HCT116 (cell line): Measurements from ENCODE around the gene HPS5. TPM values are rescaled to one million over a fixed set of nuclear protein-coding genes. Genes with fewer than 3 reads are reported as not detected.
"Not testable (repeated sequence)": the region's sequence is repeated elsewhere in the genome, so short reads cannot be mapped to it uniquely, and the experiment has no call there.

Source experiments
- ATAC-seq: fragments of 200-7000 bp; cut with Tn5 transposase; 2 replicates; pipeline ENCODE4 v1.9.1; 2020; ENCODE audit warnings: mild to moderate bottlenecking, moderate library complexity
- BruUV-seq: library from RNA; stranded (reverse); fragments of 400-500 nt; replicated peaks from 2 replicates; lab custom pipeline; 2021; lab: Mats Ljungman, UMichigan
- CTCF ChIA-PET: fragments of 300-600 bp; sonication (Branson Sonifier 250); formaldehyde crosslinking; loops from one replicate; lab custom pipeline; 2021; ENCODE audit warnings: antibody characterized with exemption; lab: Charles Lee
- POLR2A ChIA-PET: fragments of 300-600, 350-600 bp; sonication (Branson Sonifier 250); formaldehyde crosslinking; loops from one replicate; lab custom pipeline; 2021; ENCODE audit warnings: antibody characterized with exemption; lab: Charles Lee
- RAD21 ChIA-PET, 2 experiments: fragments of 300-600 bp; sonication (Branson Sonifier 250); formaldehyde crosslinking; loops; one replicate each; lab custom pipeline; 2023; ENCODE audit warnings: low total read pairs in 2 of 2; ENCODE audit not compliant: uncharacterized antibody in 2 of 2, unreplicated experiment in 2 of 2, low non-redundant PET in 1 of 2; lab: Charles Lee
- DNase-seq: peaks from one replicate; pipeline ENCODE4 v3.0.0-alpha.2; 2010; ENCODE audit warnings: low read depth, low spot score
- H2AFZ ChIP-seq: fragments of 200-600 bp; shearing (Covaris generic), sonication (generic); 2 replicates; pipeline ENCODE4 v1.6.1; 2017; ENCODE audit warnings: low read depth, mixed run types, mixed read lengths, antibody characterized with exemption, low read length; ENCODE audit not compliant: poor library complexity, severe bottlenecking
- H3K27ac ChIP-seq: 2 replicates; pipeline ENCODE4 v1.5.1; 2012; ENCODE audit warnings: low read depth, low read length
- H3K27me3 ChIP-seq: fragments of 200-600 bp; sonication (generic); 2 replicates; pipeline ENCODE4 v1.6.1; 2016; ENCODE audit warnings: mixed run types, low read length, mixed read lengths; ENCODE audit not compliant: insufficient read depth
- H3K36me3 ChIP-seq, 2 experiments: fragments of 200-500 bp in 1 of 2; fragments of 200-600 bp in 1 of 2; sonication (Bioruptor generic) in 1 of 2; sonication (generic) in 1 of 2; 2 replicates each; pipeline versions ENCODE4 v1.5.1 to v1.6.1; 2014 to 2016; ENCODE audit warnings: low read length in 2 of 2, inconsistent platforms in 1 of 2, mixed read lengths in 1 of 2, mixed run types in 1 of 2; ENCODE audit not compliant: insufficient read depth in 2 of 2, control insufficient read depth in 1 of 2
- H3K4me1 ChIP-seq, 2 experiments: fragments of 200-600 bp in 1 of 2; sonication (generic) in 1 of 2; 2 replicates each; pipeline versions ENCODE4 v1.5.1 to v1.6.1; 2012 to 2017; ENCODE audit warnings: low read length in 2 of 2, inconsistent platforms in 1 of 2, mild to moderate bottlenecking in 1 of 2, mixed read lengths in 1 of 2, mixed run types in 1 of 2, moderate library complexity in 1 of 2; ENCODE audit not compliant: insufficient read depth in 2 of 2, control insufficient read depth in 1 of 2
- H3K4me2 ChIP-seq: fragments of 200-600 bp; sonication (generic); 2 replicates; pipeline ENCODE4 v1.6.1; 2017; ENCODE audit warnings: mixed run types, low read length, mixed read lengths
- H3K4me3 ChIP-seq, 2 experiments: fragments of 200-600 bp in 1 of 2; sonication (generic) in 1 of 2; replicated peaks in 1 of 2; 2 replicates each; pipeline ENCODE4 v1.5.1; 2011 to 2016; ENCODE audit warnings: low read length in 2 of 2, control low read depth in 1 of 2, low read depth in 1 of 2, mild to moderate bottlenecking in 1 of 2, mixed read lengths in 1 of 2, mixed run types in 1 of 2
- H3K79me2 ChIP-seq: fragments of 200-600 bp; sonication (generic); 2 replicates; pipeline ENCODE4 v1.6.1; 2017; ENCODE audit warnings: mild to moderate bottlenecking, mixed run types, low read length, moderate library complexity, mixed read lengths; ENCODE audit not compliant: insufficient read depth
- H3K9ac ChIP-seq: fragments of 200-600 bp; sonication (generic); 2 replicates; pipeline ENCODE4 v1.6.1; 2016; ENCODE audit warnings: low read length, mixed read lengths
- H3K9me2 ChIP-seq: fragments of 200-600 bp; sonication (generic), shearing (Covaris generic); 2 replicates; pipeline ENCODE4 v1.6.1; 2017; ENCODE audit warnings: mixed run types, mild to moderate bottlenecking, moderate library complexity; ENCODE audit not compliant: insufficient read depth
- H3K9me3 ChIP-seq, 2 experiments: fragments of 200-500 bp in 1 of 2; fragments of 200-600 bp in 1 of 2; sonication (Bioruptor generic) in 1 of 2; sonication (generic) in 1 of 2; 2 replicates each; pipeline ENCODE4 v1.6.1; 2014 to 2017; ENCODE audit warnings: low read length in 2 of 2, mixed read lengths in 2 of 2, inconsistent platforms in 1 of 2, low read depth in 1 of 2, mild to moderate bottlenecking in 1 of 2, mixed run types in 1 of 2, moderate library complexity in 1 of 2; ENCODE audit not compliant: control insufficient read depth in 1 of 2, insufficient read depth in 1 of 2
- H4K20me1 ChIP-seq: fragments of 200-600 bp; sonication (generic), shearing (Covaris generic); 2 replicates; pipeline ENCODE4 v1.6.1; 2017; ENCODE audit warnings: mixed run types, mild to moderate bottlenecking, moderate library complexity; ENCODE audit not compliant: insufficient read depth
- RAD21 ChIP-seq: IDR thresholded peaks from 2 replicates; pipeline ENCODE4 v1.6.1; 2012; ENCODE audit warnings: low read depth, mild to moderate bottlenecking
- intact Hi-C: fragments of 100-400 bp; cut with micrococcal nuclease; formaldehyde crosslinking; loops from 2 replicates; pipeline ENCODE4 v1.10.0; 2022
- total RNA-seq: library from RNA; stranded (reverse); gene quantifications from one replicate; pipeline ENCODE4 v1.2.1, GENCODE V29; 2021; ENCODE audit not compliant: unreplicated experiment

Gene HPS5
- total RNA-seq, 1 experiment from 2014 or later: 19.6 TPM

DNA sequence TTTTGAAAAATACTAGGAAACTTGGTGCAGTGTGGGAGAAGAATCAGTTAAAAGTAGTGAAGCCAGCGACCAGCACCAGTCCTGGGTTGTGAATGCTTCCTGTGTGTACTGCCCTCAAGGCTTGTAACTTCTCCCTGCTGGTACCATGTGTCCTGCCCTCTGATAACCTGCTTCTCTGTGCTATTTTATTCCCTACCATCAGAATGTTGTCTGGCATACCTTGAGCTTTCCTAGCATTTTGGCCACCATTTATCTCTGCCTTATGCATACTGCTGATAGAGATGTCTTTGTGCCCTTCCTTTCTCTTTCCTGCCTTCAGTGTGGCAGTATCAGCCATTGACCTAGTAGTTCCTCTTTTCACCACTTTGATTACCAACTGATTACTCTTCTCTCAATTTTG lies 2.4 kb upstream of the HPS5 start:
- no peak overlapping the region for H2AFZ ChIP-seq
- H3K4me2 ChIP-seq: peak overlapping the region; percentile 86; the same call in 1 of the 2 replicates
- DNase-seq (no peak), ATAC-seq (no peak)
- H3K27me3 ChIP-seq: no peaks in the 10 kb centered on the region
- no peak overlapping the region for H3K4me3 ChIP-seq
- peaks cover 7 to 9% of the 10 kb centered on the region in 2 experiments; a peak in 2 of 4 replicates for H3K36me3 ChIP-seq
- ChIA-PET CTCF (no interaction called here), RAD21 (no interaction called here), POLR2A (no interaction called here)
- BruUV-seq: no TSS peak
- no peaks in the 10 kb centered on the region for H3K9me2 ChIP-seq
- TF ChIP-seq RAD21: no peak
- no peak overlapping the region for H3K9ac ChIP-seq
- H4K20me1 ChIP-seq: no peaks in the 10 kb centered on the region
- no peak overlapping the region for H3K27ac ChIP-seq
- H3K9me3 ChIP-seq: no peaks in the 10 kb centered on the region
- H3K79me2 ChIP-seq: peaks cover 90% of the 10 kb centered on the region
- intact Hi-C loops: loop anchor here (10.0 kb wide), 1 partner anchor 200 kb away; the partner anchor contains the start of gene TSG101
- peaks cover 9 to 28% of the 10 kb centered on the region in 2 experiments; a peak in 3 of 4 replicates for H3K4me1 ChIP-seq

DNA sequence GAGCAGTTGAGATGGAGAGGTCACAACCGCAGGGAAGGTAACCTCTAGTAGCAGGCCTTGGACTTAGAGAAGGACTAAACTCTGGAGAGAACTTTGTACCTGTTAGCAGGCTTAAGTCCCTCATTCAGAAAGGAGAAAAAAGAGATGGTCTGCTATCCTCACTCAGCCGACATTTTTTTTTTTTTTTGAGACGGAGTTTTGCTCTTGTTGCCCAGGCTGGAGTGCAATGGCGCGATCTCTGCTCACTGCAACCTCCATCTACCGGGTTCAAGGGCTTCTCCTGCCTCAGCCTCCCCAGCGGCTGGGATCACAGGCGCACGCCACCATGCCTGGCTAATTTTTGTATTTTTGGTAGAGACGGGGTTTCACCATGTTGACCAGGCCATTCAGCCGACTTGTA lies 1.9 kb upstream of the HPS5 start:
- CTCF ChIA-PET, BruUV-seq, H3K27me3 ChIP-seq, ATAC-seq, H3K9me3 ChIP-seq, H3K9me2 ChIP-seq, H3K36me3 ChIP-seq, H3K27ac ChIP-seq, H4K20me1 ChIP-seq, RAD21 ChIA-PET, POLR2A ChIA-PET, H2AFZ ChIP-seq, DNase-seq, H3K9ac ChIP-seq: not testable (repeated sequence)
- Histone ChIP-seq H3K4me2 (peak overlapping the region; percentile 86), H3K4me3 (peak overlapping the region in 1 of 2 experiments; percentile 82; a peak in 1 of 4 replicates), H3K79me2 (peaks cover 90% of the 10 kb centered on the region), H3K4me1 (peaks cover 9 to 24% of the 10 kb centered on the region in 2 experiments; a peak in 3 of 4 replicates)
- intact Hi-C loops: loop anchor here (2.0 to 10.0 kb wide), 2 partner anchors 71 to 201 kb away; partner anchors contain the start of genes LDHA and TSG101
